ENCODE measurements around the gene FLNB.

Gene FLNB

DNA sequence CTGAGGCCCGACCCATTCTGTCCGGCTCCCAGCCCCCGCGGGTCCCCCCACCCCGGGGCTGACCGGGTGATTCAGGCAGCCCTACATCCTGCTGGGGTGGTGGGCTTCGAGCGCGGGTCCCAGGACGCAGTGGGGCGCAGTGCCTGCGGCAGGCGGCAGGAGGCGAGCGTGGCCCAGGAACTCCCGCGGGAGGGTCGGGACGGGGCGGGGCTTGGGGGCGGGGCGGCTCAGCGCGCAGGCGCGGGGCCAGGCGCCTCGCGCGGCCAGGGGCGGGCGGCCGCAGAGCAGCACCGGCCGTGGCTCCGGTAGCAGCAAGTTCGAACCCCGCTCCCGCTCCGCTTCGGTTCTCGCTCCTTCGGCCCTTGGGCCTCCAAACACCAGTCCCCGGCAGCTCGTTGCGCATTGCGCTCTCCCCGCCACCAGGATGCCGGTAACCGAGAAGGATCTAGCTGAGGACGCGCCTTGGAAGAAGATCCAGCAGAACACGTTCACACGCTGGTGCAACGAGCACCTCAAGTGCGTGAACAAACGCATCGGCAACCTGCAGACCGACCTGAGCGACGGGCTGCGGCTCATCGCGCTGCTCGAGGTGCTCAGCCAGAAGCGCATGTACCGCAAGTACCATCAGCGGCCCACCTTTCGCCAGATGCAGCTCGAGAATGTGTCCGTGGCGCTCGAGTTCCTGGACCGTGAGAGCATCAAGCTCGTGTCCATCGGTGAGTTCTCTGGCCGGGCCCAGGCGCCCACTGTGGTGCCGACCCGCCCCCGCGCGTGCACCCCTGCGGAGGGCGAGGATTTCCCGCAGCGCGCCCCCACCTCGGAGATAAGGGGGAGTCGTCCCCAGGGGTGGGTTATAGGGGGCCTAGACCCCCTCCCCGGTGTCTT, at the start of gene FLNB:
Gene FLNB, plus strand, starts transcription at position 282 of the 885 bp plus-strand sequence. Its CDS starts 143 bp downstream, at position 425.
- peak; percentile 80 for DNase-seq

- no peak for DNase-seq
These were observed 49.4 kb upstream of the FLNB start for GRCh38 chr3:57958642-57959422.

DNA sequence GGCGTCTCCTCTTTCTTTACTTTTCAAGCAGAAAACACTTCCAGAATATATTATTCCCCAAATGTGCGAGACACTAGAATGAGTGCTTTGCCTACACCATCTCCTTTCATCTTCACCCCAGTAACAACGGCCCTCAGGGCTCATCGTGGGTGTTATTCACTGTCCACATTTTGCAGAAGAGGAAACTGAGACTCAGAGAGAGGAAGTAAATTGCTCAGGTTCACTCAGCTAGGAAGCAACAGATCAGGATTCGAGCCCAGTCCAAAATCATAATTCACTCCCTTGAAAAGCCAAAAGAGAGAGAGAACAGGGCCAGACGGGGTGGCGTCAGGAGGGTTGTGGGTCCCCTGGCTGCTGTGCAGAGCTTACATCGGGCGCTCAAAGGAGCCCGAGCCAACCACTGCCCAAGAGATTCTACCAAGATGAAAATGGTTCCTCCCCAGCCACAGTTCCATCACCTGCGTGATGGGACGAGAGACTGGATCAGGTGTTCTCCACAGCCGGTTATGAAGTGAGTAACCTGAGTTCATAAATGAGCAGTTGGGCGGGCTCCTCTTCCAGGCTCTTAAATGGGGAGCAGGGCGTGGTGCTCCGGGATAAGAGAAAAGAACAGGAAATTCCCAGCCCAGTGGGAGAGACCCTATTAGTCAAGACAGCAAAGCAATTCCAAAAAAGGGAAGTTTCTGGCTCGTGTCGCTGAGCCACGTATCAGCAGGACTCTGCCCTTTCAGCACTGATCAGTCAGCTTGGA, 48.6 kb upstream of the FLNB start:
- no peak for DNase-seq

GRCh38 chr3:57960174-57960505, 48.1 kb upstream of the FLNB start:
- no peak for DNase-seq

DNA sequence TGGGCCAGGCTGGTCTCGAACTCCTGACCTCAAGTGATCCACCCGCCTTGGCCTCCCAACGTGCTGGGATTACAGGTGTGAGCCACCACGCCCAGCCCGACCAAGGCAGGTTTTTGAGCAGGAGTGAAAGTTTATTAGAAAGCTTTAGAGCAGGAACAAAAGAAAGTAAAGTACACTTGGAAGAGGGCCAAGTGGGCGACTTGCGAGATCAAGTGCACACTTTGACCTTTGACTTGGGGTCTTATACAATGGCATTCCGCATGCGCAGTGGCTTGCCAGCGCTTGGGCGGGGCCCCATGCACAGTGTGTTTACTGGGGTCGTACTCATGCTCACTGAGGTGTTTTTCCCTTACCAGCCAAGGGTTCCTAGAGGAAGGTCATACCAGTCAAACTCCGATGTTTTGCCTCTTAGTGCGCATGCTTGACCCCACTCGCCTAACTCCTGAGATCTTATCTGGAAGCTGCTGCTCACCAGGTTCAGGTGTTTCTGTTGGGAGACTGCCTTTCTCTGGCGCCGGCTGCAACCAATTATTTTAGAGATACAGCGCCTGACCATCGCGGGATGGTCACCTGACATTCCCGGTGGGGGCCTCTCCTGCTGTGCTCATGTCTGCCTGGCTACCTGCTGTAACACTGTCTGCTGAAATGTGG, 46.9 kb upstream of the FLNB start:
- DNase-seq: no peak

GRCh38 chr3:57961828-57962447, 46.3 kb upstream of the FLNB start:
- DNase-seq: peak; percentile 29

DNA sequence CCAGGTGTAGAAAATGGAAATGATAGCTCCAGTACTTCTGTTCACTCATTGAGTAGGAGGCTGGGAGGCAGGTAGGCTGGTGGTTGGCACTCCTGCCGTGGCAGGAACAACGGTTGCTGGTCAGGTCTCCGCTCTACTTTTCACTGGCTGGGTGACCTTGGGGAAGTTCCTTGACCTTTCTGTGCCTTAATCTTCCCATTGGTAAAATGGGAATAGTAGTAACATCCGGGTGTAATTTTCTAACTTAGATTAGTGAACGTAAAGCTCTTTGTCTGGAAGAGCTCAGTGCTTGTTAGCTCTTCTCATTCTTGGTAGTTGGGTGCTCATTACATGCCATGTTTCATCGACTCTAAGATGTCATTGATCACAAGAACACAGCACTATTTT, 45.8 kb upstream of the FLNB start:
- DNase-seq: no peak

GRCh38 chr3:57963811-57964346, 44.3 kb upstream of the FLNB start:
- DNase-seq: no peak

DNA sequence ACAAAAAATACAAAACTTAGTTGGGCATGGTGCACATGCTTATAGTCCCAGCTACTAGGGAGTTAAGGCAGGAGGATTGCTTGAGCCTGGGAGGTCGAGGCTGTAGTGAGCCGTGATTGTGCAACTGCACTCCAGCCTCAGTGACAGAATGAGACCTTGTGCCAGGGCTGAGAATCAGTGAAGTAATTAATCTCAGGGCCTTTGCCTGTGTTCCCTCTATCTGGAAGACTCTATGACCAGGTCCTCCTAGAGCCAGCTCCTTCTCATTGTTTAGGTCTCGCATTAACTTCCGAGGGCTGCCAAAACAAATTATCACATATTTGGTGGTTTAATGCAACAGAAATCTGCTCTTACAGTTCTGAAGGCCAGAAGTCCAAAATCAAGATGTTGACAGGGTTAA, 41.4 kb upstream of the FLNB start:
- DNase-seq: no peak

DNA sequence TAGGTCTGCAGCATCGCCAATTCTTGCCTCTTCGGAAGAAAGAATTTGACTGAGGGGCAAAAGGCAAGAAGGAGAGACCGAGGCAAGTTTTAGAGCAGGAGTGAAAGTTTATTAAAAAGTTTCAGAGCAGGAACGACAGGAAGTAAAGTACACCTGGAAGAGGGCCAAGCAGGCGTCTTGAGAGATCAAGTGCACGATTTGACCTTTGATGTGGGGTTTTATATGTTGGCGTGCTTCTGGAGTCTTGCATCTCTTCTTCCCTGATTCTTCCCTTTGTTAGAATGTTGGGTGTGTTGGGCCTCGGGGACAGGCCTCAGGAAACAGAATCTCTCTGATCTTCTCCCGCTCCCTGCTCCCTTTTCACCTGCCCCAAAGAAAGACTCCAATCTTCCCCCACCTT, 40.6 kb upstream of the FLNB start:
- DNase-seq: no peak

DNA sequence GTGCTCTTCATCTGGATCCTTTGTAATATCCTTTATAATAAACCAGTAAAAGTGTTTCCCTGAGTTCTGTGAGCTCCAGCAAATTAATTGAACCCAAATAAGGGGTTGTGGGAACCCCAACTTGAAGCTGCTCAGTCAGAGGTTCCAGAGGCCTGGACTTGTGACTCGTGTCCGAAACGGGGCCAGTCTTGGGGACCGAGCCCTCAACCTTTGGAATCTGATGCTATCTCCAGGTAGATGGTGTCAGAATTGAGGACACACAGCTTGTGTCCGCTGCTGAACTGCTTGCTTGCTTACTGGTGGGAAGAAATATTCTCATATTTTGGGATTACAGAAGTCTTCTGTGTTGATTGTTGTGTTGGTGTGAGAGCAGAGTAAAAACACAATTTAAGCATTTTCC, 39.7 kb upstream of the FLNB start:
- no peak for DNase-seq

DNA sequence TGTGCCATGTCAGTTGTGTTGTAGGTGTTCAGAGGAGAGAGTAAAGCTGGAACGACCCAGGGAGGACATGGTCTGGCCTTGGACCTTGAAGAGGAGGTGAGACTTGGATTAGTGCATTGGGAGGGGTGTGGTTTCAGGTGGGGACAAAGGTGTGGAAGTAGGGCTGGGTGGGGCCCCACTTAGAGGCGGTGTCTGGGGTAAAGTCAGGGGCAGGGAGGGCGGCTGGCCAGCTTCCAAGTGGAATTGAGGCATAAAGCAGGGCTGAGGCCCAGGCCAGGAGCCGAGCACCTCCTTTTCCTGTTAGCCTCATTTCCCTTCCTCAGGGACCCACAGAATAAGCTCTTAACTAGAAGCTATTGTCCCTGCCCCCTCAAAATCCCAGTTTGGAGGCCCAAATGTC, 36.2 kb upstream of the FLNB start:
- no peak for DNase-seq

DNA sequence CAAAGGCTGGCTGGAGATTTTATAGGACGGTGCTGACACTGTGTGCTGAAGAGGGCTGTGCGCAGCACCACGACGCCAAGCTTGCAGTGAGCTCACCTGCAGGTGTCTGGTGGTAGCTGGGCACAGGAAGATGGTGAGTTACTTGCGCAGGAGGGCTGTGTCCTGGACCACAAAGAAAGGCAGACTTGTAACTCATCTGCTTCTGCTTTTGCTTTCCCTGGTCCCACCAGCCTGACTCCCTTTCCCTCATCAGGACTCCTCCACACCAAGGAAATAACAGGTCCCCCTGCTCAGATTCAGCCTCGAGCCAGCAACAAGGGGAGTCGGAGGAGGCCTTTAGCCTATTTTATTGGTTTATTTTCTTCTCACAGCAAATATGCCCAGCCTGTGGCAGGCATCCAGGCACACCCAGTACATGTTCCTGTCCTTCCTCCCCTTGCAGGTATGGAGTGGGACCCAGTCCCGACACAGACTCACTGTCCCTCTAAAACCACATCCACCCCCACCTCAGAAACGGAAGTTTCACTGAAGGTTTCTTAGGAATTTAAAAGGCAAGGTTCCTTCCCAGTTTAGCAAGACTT, 35.6 kb upstream of the FLNB start:
- DNase-seq: no peak

- no peak for DNase-seq
These were observed 34.3 kb upstream of the FLNB start for GRCh38 chr3:57973715-57974477.

- DNase-seq: no peak
These were observed 33.3 kb upstream of the FLNB start for GRCh38 chr3:57974796-57975388.

DNA sequence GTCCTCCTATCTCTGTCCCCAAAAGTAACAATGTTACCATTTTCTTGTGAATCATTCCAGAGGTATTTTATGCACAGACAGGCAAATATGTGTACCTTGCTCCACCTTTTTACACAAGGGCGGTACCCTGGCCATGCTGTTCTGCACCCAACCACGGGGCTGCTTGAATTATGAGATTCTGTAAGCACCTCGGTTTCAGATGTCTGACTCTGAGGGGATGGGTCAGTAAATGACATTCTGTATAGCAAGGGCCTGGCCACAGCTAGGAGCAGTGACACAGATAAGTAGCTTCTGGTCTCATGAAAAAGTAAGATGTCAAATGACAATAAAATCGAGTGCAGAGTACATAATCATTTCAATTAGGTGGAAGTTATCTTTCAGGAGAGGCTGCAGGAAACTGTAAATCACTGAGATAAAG, 30.4 kb upstream of the FLNB start:
- no peak for DNase-seq

- DNase-seq: no peak
These were observed 29.9 kb upstream of the FLNB start for GRCh38 chr3:57978316-57978715.

DNA sequence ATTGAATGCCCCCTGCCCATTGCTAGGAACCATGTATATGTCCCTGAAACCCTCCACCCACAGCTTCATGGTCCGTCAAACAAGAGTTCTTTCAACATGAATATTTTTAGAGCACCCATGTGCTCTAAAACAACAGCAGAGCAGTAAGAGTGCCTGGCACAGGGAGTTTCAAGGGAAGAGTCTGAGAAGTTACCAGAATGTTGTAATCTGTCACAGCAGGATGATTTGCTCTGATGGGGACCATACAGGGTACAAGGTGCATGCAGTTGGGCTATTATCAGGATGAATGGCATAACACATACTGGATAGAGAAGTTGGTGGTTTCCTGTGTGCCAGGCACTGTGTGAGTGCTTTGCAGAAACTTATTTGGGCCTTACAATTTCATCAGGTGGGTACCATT, 27.8 kb upstream of the FLNB start:
- DNase-seq: no peak

DNA sequence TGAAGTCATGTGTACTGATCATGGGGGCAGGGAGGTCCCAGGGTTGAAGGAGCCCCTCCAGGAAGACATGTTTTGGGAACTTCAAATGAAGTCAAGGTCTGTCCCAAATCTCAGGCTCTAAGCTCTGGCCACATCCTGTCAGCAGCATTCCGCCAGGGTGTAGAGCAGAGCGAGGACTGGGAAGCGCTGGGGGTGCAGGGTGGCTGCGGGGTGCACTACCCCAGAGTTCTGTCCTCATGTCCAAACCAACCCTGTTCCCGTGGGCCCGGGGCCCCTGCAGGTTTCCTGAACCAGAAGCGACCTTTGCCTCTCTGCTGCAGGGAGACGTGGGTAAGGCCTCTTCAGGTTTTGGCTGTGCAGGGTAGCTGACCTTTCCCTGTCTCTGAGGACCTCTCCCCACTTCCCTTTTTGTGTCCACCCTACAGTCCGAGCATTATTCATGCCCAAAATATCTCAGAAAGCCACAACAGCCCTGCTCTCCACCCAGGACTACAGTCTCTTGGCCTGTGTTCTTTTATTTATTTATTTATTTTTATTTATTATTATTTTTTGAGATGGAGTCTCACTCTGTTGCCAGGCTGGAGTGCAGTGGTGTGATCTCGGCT, 26.6 kb upstream of the FLNB start:
- no peak for DNase-seq

DNA sequence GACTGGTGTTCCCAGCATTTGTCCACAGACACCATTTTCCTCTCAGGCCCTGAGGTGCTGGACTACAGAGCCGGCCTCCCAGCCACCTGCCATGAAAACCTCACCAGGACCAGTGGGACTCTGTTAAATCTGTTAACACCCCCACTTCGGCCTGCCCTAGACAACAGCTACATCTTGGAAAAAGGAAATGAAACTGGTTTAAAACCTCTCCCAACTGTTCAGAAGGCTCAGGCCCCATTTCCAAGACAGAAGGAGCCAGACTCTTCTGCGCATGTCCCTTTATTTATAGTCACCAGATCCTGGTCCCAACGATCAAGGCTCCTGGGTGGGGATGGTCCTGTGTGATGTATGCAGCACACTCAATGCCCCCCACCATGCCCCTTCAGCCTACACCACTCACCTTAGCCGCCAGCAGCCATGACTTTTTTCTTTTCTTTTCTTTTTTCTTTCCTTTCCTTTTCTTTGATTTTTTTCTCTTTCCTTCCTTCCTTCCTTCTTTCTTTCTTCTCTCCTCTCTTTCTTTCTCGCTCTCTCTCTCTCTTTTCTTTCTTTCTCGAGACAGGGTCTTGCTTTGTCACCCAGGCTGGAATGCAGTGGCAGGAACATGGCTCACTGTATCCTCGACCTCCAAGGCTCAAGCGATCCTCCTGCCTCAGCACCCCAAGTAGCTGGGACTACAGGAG, 25.5 kb upstream of the FLNB start:
- DNase-seq: no peak
